ENCODE results near the gene FAM98C. TPM values are rescaled to one million over a fixed set of nuclear protein-coding genes. Genes with fewer than 3 reads are reported as not detected.
A peak's percentile ranks its signal among the peaks of the same experiment; 100 is the strongest.

FAM98C gene
- total RNA-seq, 1 experiment from 2014 or later, result 4.6 TPM

- DNase-seq, result no peak
- Histone ChIP-seq H3K27me3 (ENCODE audit: control insufficient read depth, insufficient read depth, low read length) (no peaks in the 10 kb centered on the region; the same call in 1 of the 2 replicates), H3K4me3 (ENCODE audit: insufficient read depth, low read depth, low read length) (no peak overlapping the region), H3K36me3 (replicated peaks; ENCODE audit: control insufficient read depth, insufficient read depth, low read length) (peaks cover 1% of the 10 kb centered on the region; the same call in 1 of the 2 replicates)
Measured at GRCh38 chr19:38371081-38371480, 31.8 kb upstream of the FAM98C start.

- no peaks in the 10 kb centered on the region; the same call in 1 of the 2 replicates for H3K27me3 ChIP-seq (ENCODE audit: control insufficient read depth, insufficient read depth, low read length)
- H3K4me3 ChIP-seq (ENCODE audit: insufficient read depth, low read depth, low read length), result peak overlapping the region; percentile 39
- DNase-seq, result no peak
- H3K36me3 ChIP-seq (replicated peaks; ENCODE audit: control insufficient read depth, insufficient read depth, low read length), result peaks cover 9% of the 10 kb centered on the region
Measured at GRCh38 chr19:38373907-38374331, 29.0 kb upstream of the FAM98C start.

- Histone ChIP-seq H3K36me3 (replicated peaks; ENCODE audit: control insufficient read depth, insufficient read depth, low read length) (peaks cover 12% of the 10 kb centered on the region), H3K4me3 (ENCODE audit: insufficient read depth, low read depth, low read length) (peak within 1 kb of the TSS; percentile 93), H3K27me3 (ENCODE audit: control insufficient read depth, insufficient read depth, low read length) (no peaks in the 10 kb centered on the region; the same call in 1 of the 2 replicates)
- peak; percentile 99 for DNase-seq
Measured at GRCh38 chr19:38374332-38375097, 28.4 kb upstream of the FAM98C start, which contains the start of gene PSMD8. TSS of gene PSMD8 (plus strand) at chr19:38374571. CDS start at chr19:38374602, 31 bp downstream.

- peak overlapping the region; percentile 93 for H3K4me3 ChIP-seq (ENCODE audit: insufficient read depth, low read depth, low read length)
- no peaks in the 10 kb centered on the region; the same call in 1 of the 2 replicates for H3K27me3 ChIP-seq (ENCODE audit: control insufficient read depth, insufficient read depth, low read length)
- DNase-seq, result no peak
- peaks cover 12% of the 10 kb centered on the region for H3K36me3 ChIP-seq (replicated peaks; ENCODE audit: control insufficient read depth, insufficient read depth, low read length)
Measured at GRCh38 chr19:38375098-38375493, 27.8 kb upstream of the FAM98C start.

- H3K4me3 ChIP-seq (ENCODE audit: insufficient read depth, low read depth, low read length), result peak overlapping the region; percentile 93
- DNase-seq, result no peak
- H3K27me3 ChIP-seq (ENCODE audit: control insufficient read depth, insufficient read depth, low read length), result no peaks in the 10 kb centered on the region
- H3K36me3 ChIP-seq (replicated peaks; ENCODE audit: control insufficient read depth, insufficient read depth, low read length), result peaks cover 12% of the 10 kb centered on the region
Measured at GRCh38 chr19:38375748-38376147, 27.1 kb upstream of the FAM98C start.

- no peak for DNase-seq
- H3K36me3 ChIP-seq (replicated peaks; ENCODE audit: control insufficient read depth, insufficient read depth, low read length), result peaks cover 20% of the 10 kb centered on the region
- H3K27me3 ChIP-seq (ENCODE audit: control insufficient read depth, insufficient read depth, low read length), result no peaks in the 10 kb centered on the region
- H3K4me3 ChIP-seq (ENCODE audit: insufficient read depth, low read depth, low read length), result no peak overlapping the region
Measured at GRCh38 chr19:38376576-38376975, 26.3 kb upstream of the FAM98C start.

GRCh38 chr19:38377052-38377451 is 25.8 kb upstream of the FAM98C start:
- H3K27me3 ChIP-seq (ENCODE audit: control insufficient read depth, insufficient read depth, low read length), result no peaks in the 10 kb centered on the region
- no peak for DNase-seq
- peaks cover 23% of the 10 kb centered on the region for H3K36me3 ChIP-seq (replicated peaks; ENCODE audit: control insufficient read depth, insufficient read depth, low read length)
- H3K4me3 ChIP-seq (ENCODE audit: insufficient read depth, low read depth, low read length), result no peak overlapping the region

GRCh38 chr19:38378866-38379265 is 24.0 kb upstream of the FAM98C start:
- Histone ChIP-seq H3K4me3 (ENCODE audit: insufficient read depth, low read depth, low read length) (no peak overlapping the region), H3K27me3 (ENCODE audit: control insufficient read depth, insufficient read depth, low read length) (no peaks in the 10 kb centered on the region), H3K36me3 (replicated peaks; ENCODE audit: control insufficient read depth, insufficient read depth, low read length) (peaks cover 28% of the 10 kb centered on the region)
- no peak for DNase-seq

- H3K36me3 ChIP-seq (replicated peaks; ENCODE audit: control insufficient read depth, insufficient read depth, low read length), result peaks cover 26% of the 10 kb centered on the region
- no peak for DNase-seq
- H3K27me3 ChIP-seq (ENCODE audit: control insufficient read depth, insufficient read depth, low read length), result peaks cover 11% of the 10 kb centered on the region
- H3K4me3 ChIP-seq (ENCODE audit: insufficient read depth, low read depth, low read length), result no peak overlapping the region
Measured at GRCh38 chr19:38381138-38381537, 21.8 kb upstream of the FAM98C start.

GRCh38 chr19:38383184-38383583 is 19.7 kb upstream of the FAM98C start:
- DNase-seq, result no peak
- Histone ChIP-seq H3K27me3 (ENCODE audit: control insufficient read depth, insufficient read depth, low read length) (peaks cover 20% of the 10 kb centered on the region), H3K36me3 (replicated peaks; ENCODE audit: control insufficient read depth, insufficient read depth, low read length) (peaks cover 20% of the 10 kb centered on the region), H3K4me3 (ENCODE audit: insufficient read depth, low read depth, low read length) (no peak overlapping the region)

GRCh38 chr19:38383743-38384142 is 19.1 kb upstream of the FAM98C start:
- H3K27me3 ChIP-seq (ENCODE audit: control insufficient read depth, insufficient read depth, low read length), result peaks cover 20% of the 10 kb centered on the region
- H3K4me3 ChIP-seq (ENCODE audit: insufficient read depth, low read depth, low read length), result no peak overlapping the region
- peaks cover 20% of the 10 kb centered on the region for H3K36me3 ChIP-seq (replicated peaks; ENCODE audit: control insufficient read depth, insufficient read depth, low read length)
- DNase-seq, result no peak

GRCh38 chr19:38384209-38385027 is 18.5 kb upstream of the FAM98C start:
- peak; percentile 90 for DNase-seq
- no peak overlapping the region for H3K4me3 ChIP-seq (ENCODE audit: insufficient read depth, low read depth, low read length)
- H3K27me3 ChIP-seq (ENCODE audit: control insufficient read depth, insufficient read depth, low read length), result peaks cover 20% of the 10 kb centered on the region
- peaks cover 17% of the 10 kb centered on the region for H3K36me3 ChIP-seq (replicated peaks; ENCODE audit: control insufficient read depth, insufficient read depth, low read length)

- peak overlapping the region; percentile 59; the same call in 1 of the 2 replicates for H3K4me3 ChIP-seq (ENCODE audit: insufficient read depth, low read depth, low read length)
- DNase-seq, result no peak
- H3K27me3 ChIP-seq (ENCODE audit: control insufficient read depth, insufficient read depth, low read length), result peaks cover 20% of the 10 kb centered on the region
- H3K36me3 ChIP-seq (replicated peaks; ENCODE audit: control insufficient read depth, insufficient read depth, low read length), result peaks cover 16% of the 10 kb centered on the region
Measured at GRCh38 chr19:38385057-38385803, 17.7 kb upstream of the FAM98C start.

GRCh38 chr19:38385804-38386257 is 17.1 kb upstream of the FAM98C start:
- peaks cover 16% of the 10 kb centered on the region for H3K36me3 ChIP-seq (replicated peaks; ENCODE audit: control insufficient read depth, insufficient read depth, low read length)
- H3K4me3 ChIP-seq (ENCODE audit: insufficient read depth, low read depth, low read length), result peak overlapping the region; percentile 59; the same call in 1 of the 2 replicates
- DNase-seq, result peak; percentile 70
- H3K27me3 ChIP-seq (ENCODE audit: control insufficient read depth, insufficient read depth, low read length), result peaks cover 20% of the 10 kb centered on the region

Data from H7 (cell line).